Adrenal gland (tissue), 12 donors: ENCODE measurements around the gene MT1B. TPM values are rescaled to one million over a fixed set of nuclear protein-coding genes. Genes with fewer than 3 reads are reported as not detected.
A peak's percentile ranks its signal among the peaks of the same experiment; 100 is the strongest.

Source experiments
- DNase-seq, 7 donors: peaks; one replicate each; pipeline ENCODE4 v3.0.0-alpha.2; 2019 to 2020
- H3K27ac ChIP-seq, 5 donors: fragments of 200-600 bp; sonication (generic) in 4 of 5; 1 replicate in 3 of 5; 2 replicates in 2 of 5; pipeline versions ENCODE4 v1.5.1 to v1.8.0; 2016 to 2020; ENCODE audit warnings: mild to moderate bottlenecking in 1 of 5
- H3K27me3 ChIP-seq: fragments of 200-600 bp; 2 replicates; pipeline ENCODE4 v1.8.0; 2021
- H3K36me3 ChIP-seq, 2 donors: fragments of 200-600 bp; replicated peaks in 1 of 2; 1 replicate in 1 of 2; 2 replicates in 1 of 2; pipeline versions ENCODE4 v1.5.1 to v1.8.0; 2018 to 2022
- H3K4me1 ChIP-seq, 2 donors: fragments of 200-600 bp; replicated peaks in 1 of 2; 1 replicate in 1 of 2; 2 replicates in 1 of 2; pipeline versions ENCODE4 v1.5.1 to v1.8.0; 2018 to 2021
- H3K4me3 ChIP-seq, 4 donors: fragments of 200-600 bp; sonication (generic) in 3 of 4; one replicate each; pipeline ENCODE4 v1.5.1; 2016 to 2018
- H3K9me3 ChIP-seq, 3 donors: fragments of 200-600 bp; sonication (generic) in 1 of 3; replicated peaks in 1 of 3; 1 replicate in 2 of 3; 2 replicates in 1 of 3; pipeline versions ENCODE4 v1.5.1 to v1.8.0; 2016 to 2021
- POLR2A ChIP-seq, 2 donors: fragments of 450-650 bp; IDR thresholded peaks; one replicate each; pipeline ENCODE4 v1.6.1; 2017; ENCODE audit warnings: antibody characterized with exemption in 2 of 2, mild to moderate bottlenecking in 2 of 2, moderate library complexity in 1 of 2
- WGBS, 4 donors: extraction: QIAGEN DNeasy Blood & Tissue Kit in 2 of 4; methylation state at CpG; one replicate each; pipeline versions ENCODE4 v1.1.5 to v1.1.7; 2013 to 2017; 5-methylcytosine and 5-hydroxymethylcytosine counted together
- intact Hi-C, 2 donors: fragments of 100-400 bp; cut with DNase I; formaldehyde crosslinking; loops; one replicate each; pipeline versions ENCODE4 v1.14.1 to v1.15.0; 2022 to 2023
- polyA plus RNA-seq, 3 donors: library from polyadenylated mRNA; stranded (reverse); fragments of 200-250 nt in 2 of 3; fragments of 350-450 nt in 1 of 3; fragmentation: Illumina TruSeq in 1 of 3; extraction: RNeasy Lipid Tissue Mini Kit (QIAGEN cat#74804) in 1 of 3; gene quantifications; one replicate each; pipeline ENCODE4 v1.2.3, GENCODE V29; 2013 to 2014
- total RNA-seq, 9 donors: library from RNA; depleted of rRNA in 4 of 9; stranded (reverse); fragments of >200 nt in 4 of 9; fragments of 120-200 nt in 1 of 9; fragmentation: NEBNext Ultra II Directional in 1 of 9; extraction: Animal tissue kit (Norgen Biotek cat#: 25700) in 1 of 9; gene quantifications; one replicate each; pipeline versions ENCODE4 v1.1.0 to v1.2.4, GENCODE V29; 2013 to 2023
- TF ChIP-seq, protein P1 (sequence below), 6 experiments: fragments of 450-650 bp in 4 of 6; fragments of 200-600 bp in 2 of 6; sonication (generic) in 1 of 6; IDR thresholded peaks; 1 replicate in 5 of 6; 2 replicates in 1 of 6; pipeline versions ENCODE4 v1.5.1 to v1.8.0; 2016 to 2021; ENCODE audit warnings: antibody characterized with exemption in 6 of 6, mild to moderate bottlenecking in 2 of 6, moderate library complexity in 1 of 6
- donor health status: healthy with polysubstance abuse.
- donor health status: Bipolar disorder and iron deficiency.
- donor health status: DM: yes; HTN: yes; CAD: no.
- donor health status: DM: no; HTN: no; CAD: no.
- donor health status: DM: no; HTN: no; CAD: no.
- donor health status: DM: yes; HTN: yes; CAD: no.

The MT1B gene
- total and polyA plus RNA-seq, 12 donors = not detected

DNA sequence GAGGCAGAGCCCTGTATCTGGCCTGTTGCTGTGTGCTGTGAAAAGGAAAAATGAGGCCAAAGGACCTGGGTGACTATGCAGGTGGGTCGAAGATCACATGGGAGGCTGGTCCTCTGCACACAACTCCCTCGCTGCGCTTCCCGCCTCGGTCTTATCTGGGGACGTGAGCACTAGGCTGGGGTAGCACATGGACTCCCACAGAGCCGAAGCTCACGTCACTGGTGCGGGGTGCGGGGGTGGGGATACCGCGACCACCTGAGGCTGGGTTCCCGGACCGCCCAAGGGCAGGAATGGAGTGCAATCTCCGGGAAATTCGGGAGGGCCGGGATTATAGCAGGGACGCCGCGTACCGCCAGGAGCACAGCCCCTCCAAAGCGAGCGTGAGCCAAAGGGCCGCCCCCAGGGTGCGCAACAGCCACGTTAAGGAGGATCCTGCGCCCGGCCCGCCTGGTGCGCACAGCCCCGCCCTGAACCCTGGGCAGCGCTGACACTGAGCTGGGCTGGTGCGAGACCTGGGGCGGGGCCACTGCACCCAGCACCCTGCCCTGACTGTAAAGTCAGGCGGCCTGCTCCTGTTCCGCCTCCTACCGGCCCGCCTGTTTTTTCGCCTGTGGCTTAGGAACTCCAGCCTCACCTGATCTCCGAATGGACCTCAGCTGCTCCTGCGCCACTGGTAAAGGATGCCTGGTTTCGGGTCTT is 8.5 kb upstream of the MT1B start:
- no peaks in the 10 kb centered on the region for H3K36me3 ChIP-seq
- H3K27ac ChIP-seq = no peak overlapping the region
- TF ChIP-seq, protein P1, sequence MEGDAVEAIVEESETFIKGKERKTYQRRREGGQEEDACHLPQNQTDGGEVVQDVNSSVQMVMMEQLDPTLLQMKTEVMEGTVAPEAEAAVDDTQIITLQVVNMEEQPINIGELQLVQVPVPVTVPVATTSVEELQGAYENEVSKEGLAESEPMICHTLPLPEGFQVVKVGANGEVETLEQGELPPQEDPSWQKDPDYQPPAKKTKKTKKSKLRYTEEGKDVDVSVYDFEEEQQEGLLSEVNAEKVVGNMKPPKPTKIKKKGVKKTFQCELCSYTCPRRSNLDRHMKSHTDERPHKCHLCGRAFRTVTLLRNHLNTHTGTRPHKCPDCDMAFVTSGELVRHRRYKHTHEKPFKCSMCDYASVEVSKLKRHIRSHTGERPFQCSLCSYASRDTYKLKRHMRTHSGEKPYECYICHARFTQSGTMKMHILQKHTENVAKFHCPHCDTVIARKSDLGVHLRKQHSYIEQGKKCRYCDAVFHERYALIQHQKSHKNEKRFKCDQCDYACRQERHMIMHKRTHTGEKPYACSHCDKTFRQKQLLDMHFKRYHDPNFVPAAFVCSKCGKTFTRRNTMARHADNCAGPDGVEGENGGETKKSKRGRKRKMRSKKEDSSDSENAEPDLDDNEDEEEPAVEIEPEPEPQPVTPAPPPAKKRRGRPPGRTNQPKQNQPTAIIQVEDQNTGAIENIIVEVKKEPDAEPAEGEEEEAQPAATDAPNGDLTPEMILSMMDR (IDR thresholded peaks at IDR 0.05) = peak in 2 of 6 experiments; percentile 10 to 20
- no peak for TF ChIP-seq POLR2A (IDR thresholded peaks at IDR 0.05)
- peaks cover 0 to 11% of the 10 kb centered on the region in 2 donors for H3K4me1 ChIP-seq
- peak in 5 of 7 donors; percentile 31 to 57 (median 50) for DNase-seq
- intact Hi-C loops = no loop called here
- H3K27me3 ChIP-seq = no peaks in the 10 kb centered on the region
- WGBS, 4 donors = 38 to 53% (median 45%) methylated on average over 12 to 42 of the region's 42 CpGs
- H3K4me3 ChIP-seq = peak overlapping the region in 1 of 4 donors; percentile 40
- H3K9me3 ChIP-seq = no peaks in the 10 kb centered on the region

DNA sequence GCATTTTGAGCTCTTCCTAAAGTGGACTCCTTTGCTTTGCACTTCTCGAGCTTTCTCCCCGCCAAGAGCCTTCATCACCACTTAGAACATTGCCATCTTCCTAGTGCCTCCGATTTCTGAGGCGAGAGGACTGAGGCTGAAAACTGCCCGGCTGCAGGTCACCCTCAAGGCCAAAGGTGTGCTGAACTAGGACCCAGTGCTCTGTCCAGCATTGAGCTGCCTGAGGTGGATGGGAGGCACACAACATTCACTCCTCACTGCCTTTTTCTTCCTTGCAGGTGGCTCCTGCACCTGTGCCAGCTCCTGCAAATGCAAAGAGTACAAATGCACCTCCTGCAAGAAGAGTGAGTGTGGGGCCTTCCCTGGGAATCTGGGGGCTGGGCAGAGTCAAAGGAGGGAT is 7.9 kb upstream of the MT1B start:
- Histone ChIP-seq H3K27ac (no peak overlapping the region), H3K9me3 (no peaks in the 10 kb centered on the region), H3K27me3 (no peaks in the 10 kb centered on the region), H3K4me3 (no peak overlapping the region), H3K4me1 (peaks cover 0 to 8% of the 10 kb centered on the region in 2 donors), H3K36me3 (no peaks in the 10 kb centered on the region)
- TF ChIP-seq POLR2A (IDR thresholded peaks at IDR 0.05) = no peak
- TF ChIP-seq, protein P1 (IDR thresholded peaks at IDR 0.05) = no peak
- DNase-seq = no peak
- intact Hi-C loops = no loop called here
- WGBS, 4 donors = 61 to 76% (median 68%) methylated on average over 4 to 5 of the region's 5 CpGs

DNA sequence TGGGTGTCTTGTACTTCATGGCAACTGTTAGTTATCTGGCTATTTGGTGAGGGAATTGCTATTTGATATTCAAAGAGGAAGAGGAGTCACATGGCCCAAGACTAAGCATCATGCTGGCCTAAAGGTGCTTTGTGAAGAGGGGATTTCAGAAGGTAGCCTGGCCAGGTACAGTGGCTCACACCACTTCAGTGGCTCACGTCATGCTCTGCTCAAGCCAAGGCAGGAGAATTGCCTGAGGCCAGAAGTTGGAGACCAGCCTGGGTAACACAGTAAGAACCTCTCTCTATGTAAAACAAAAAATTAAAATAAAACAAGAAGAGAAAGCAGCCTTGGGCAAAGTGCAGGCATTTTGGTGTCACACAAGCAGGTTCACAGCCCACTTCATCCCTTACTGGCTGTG is 6.4 kb upstream of the MT1B start:
- Histone ChIP-seq H3K36me3 (no peaks in the 10 kb centered on the region), H3K27me3 (no peaks in the 10 kb centered on the region), H3K4me3 (no peak overlapping the region), H3K9me3 (no peaks in the 10 kb centered on the region), H3K4me1 (peaks cover 0 to 7% of the 10 kb centered on the region in 2 donors), H3K27ac (no peak overlapping the region)
- TF ChIP-seq, protein P1 (IDR thresholded peaks at IDR 0.05) = no peak
- TF ChIP-seq POLR2A (IDR thresholded peaks at IDR 0.05) = no peak
- no peak for DNase-seq
- intact Hi-C loops = no loop called here
- WGBS, 4 donors = 83 to 95% (median 93%) methylated on average over 1 of the region's 1 CpG

DNA sequence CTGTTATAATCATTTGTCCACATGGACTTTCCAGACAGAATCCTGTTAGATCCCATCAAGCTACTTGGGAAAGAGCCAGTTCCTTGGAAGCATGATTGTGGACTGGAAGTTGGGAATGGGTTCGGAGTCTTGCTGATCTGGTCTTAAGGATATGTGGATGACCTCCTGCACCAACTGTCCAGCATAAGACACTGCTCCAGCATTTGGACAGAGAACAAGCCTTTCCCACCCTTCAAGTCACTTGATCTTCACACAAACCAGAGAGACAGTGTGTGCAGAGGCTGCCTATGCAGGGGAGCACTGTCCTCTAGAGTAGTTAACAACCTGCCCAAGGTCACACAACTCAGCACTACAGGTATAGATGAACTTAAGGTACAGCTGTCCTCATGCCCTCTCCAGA is 5.8 kb upstream of the MT1B start:
- H3K9me3 ChIP-seq = no peaks in the 10 kb centered on the region
- no peak overlapping the region for H3K27ac ChIP-seq
- no peak overlapping the region for H3K4me3 ChIP-seq
- no peaks in the 10 kb centered on the region for H3K36me3 ChIP-seq
- no peak for DNase-seq
- peaks cover 0 to 7% of the 10 kb centered on the region in 2 donors for H3K4me1 ChIP-seq
- WGBS, 4 donors = 0 to 2% (median 0%) methylated on average over 1 of the region's 1 CpG
- H3K27me3 ChIP-seq = no peaks in the 10 kb centered on the region
- no peak for TF ChIP-seq POLR2A (IDR thresholded peaks at IDR 0.05)
- TF ChIP-seq, protein P1 (IDR thresholded peaks at IDR 0.05) = no peak
- intact Hi-C loops = no loop called here
